GM19023 (cell line): ENCODE results near the gene HCN4.
"Not testable (repeated sequence)": the region's sequence is repeated elsewhere in the genome, so short reads cannot be mapped to it uniquely, and the experiment has no call there.

Experiments used
- ATAC-seq: cut with Tn5 transposase; IDR thresholded peaks from one replicate; pipeline ENCODE4 v1.9.1; 2021; ENCODE audit warnings: mild to moderate bottlenecking, moderate library complexity; ENCODE audit not compliant: unreplicated experiment

The HCN4 gene

GRCh38 chr15:73300286-73300685 is 68.5 kb downstream of the HCN4 start:
- ATAC-seq = not testable (repeated sequence)

GRCh38 chr15:73298522-73299245 is 70.1 kb downstream of the HCN4 start:
- ATAC-seq = no peak

GRCh38 chr15:73296609-73297353 is 72.0 kb downstream of the HCN4 start:
- ATAC-seq = no peak

- no peak for ATAC-seq
Measured at GRCh38 chr15:73295630-73296286, 73.0 kb downstream of the HCN4 start.

GRCh38 chr15:73293773-73294172 is 75.0 kb downstream of the HCN4 start:
- ATAC-seq = no peak

GRCh38 chr15:73291441-73291840 is 77.3 kb downstream of the HCN4 start:
- no peak for ATAC-seq

GRCh38 chr15:73287019-73287418 is 81.7 kb downstream of the HCN4 start:
- no peak for ATAC-seq

- no peak for ATAC-seq
Measured at GRCh38 chr15:73286311-73286710, 82.4 kb downstream of the HCN4 start.

- ATAC-seq = no peak
Measured at GRCh38 chr15:73284090-73284716, 84.6 kb downstream of the HCN4 start.

- no peak for ATAC-seq
Measured at GRCh38 chr15:73283366-73283962, 85.3 kb downstream of the HCN4 start.

- no peak for ATAC-seq
Measured at GRCh38 chr15:73282567-73283365, 86.0 kb downstream of the HCN4 start.

- ATAC-seq = no peak
Measured at GRCh38 chr15:73275862-73276261, 92.9 kb downstream of the HCN4 start.

GRCh38 chr15:73273181-73274002 is 95.4 kb downstream of the HCN4 start:
- ATAC-seq = no peak

GRCh38 chr15:73270366-73271097 is 98.2 kb downstream of the HCN4 start:
- no peak for ATAC-seq
